IMR-90 (cell line): ENCODE measurements around the gene ROCK2. TPM values are rescaled to one million over a fixed set of nuclear protein-coding genes. Genes with fewer than 3 reads are reported as not detected.
A peak's percentile ranks its signal among the peaks of the same experiment; 100 is the strongest.

ENCODE experiments used
- ATAC-seq: fragments of 200-7000 bp; cut with Tn5 transposase; 2 replicates; pipeline ENCODE4 v1.9.1; 2020; ENCODE audit warnings: low read depth, mild to moderate bottlenecking, moderate library complexity
- BruUV-seq: library from RNA; stranded (reverse); fragments of 400-500 nt; replicated peaks from 2 replicates; lab custom pipeline; 2021; lab: Mats Ljungman, UMichigan
- CTCF ChIA-PET: fragments of 300-600 bp; formaldehyde crosslinking; extraction: SDS; loops from one replicate; lab custom pipeline; 2021; ENCODE audit warnings: antibody characterized with exemption; lab: Yijun Ruan, JAX
- POLR2A ChIA-PET: fragments of 300-600 bp; sonication (Branson Sonifier 250); formaldehyde crosslinking; loops from one replicate; lab custom pipeline; 2022; ENCODE audit warnings: antibody characterized with exemption; ENCODE audit not compliant: unreplicated experiment; lab: Charles Lee
- DNase-seq: peaks from one replicate; pipeline ENCODE4 v3.0.0; 2013
- H2AFZ ChIP-seq: replicated peaks from 2 replicates; pipeline ENCODE3; 2013; ENCODE audit warnings: low read length, mild to moderate bottlenecking; ENCODE audit not compliant: poor library complexity
- H2AK5ac ChIP-seq: 2 replicates; pipeline ENCODE4 v1.6.1; 2013; ENCODE audit warnings: low read depth, low read length, inconsistent platforms
- H2AK9ac ChIP-seq: replicated peaks from 2 replicates; pipeline ENCODE3; 2013; ENCODE audit warnings: mild to moderate bottlenecking, low read depth, low read length, moderate library complexity; ENCODE audit not compliant: poor library complexity
- H2BK120ac ChIP-seq: 2 replicates; pipeline ENCODE4 v1.6.1; 2013; ENCODE audit warnings: low read depth, low read length, inconsistent platforms
- H2BK15ac ChIP-seq: 3 replicates; pipeline ENCODE4 v1.6.1; 2013; ENCODE audit warnings: low read depth, low read length, inconsistent platforms
- H2BK20ac ChIP-seq: 2 replicates; pipeline ENCODE4 v1.6.1; 2013; ENCODE audit warnings: low read depth, mild to moderate bottlenecking, inconsistent platforms, low read length, moderate library complexity
- H2BK5ac ChIP-seq: 2 replicates; pipeline ENCODE4 v1.6.1; 2013; ENCODE audit warnings: mild to moderate bottlenecking, low read depth, low read length, inconsistent platforms; ENCODE audit not compliant: poor library complexity, severe bottlenecking
- H3K14ac ChIP-seq: replicated peaks from 2 replicates; pipeline ENCODE4 v1.6.1; 2013; ENCODE audit warnings: low read depth, low read length, inconsistent platforms
- H3K18ac ChIP-seq: 2 replicates; pipeline ENCODE4 v1.6.1; 2013; ENCODE audit warnings: low read depth, low read length, control low read depth
- H3K23ac ChIP-seq: 2 replicates; pipeline ENCODE4 v1.6.1; 2013; ENCODE audit warnings: low read depth, low read length, inconsistent platforms
- H3K27ac ChIP-seq: 2 replicates; pipeline ENCODE4 v1.5.1; 2013; ENCODE audit warnings: mild to moderate bottlenecking, control low read depth, low read length; ENCODE audit not compliant: insufficient read depth
- H3K27me3 ChIP-seq: 2 replicates; pipeline ENCODE4 v1.6.1; 2013; ENCODE audit warnings: low read length; ENCODE audit not compliant: control insufficient read depth, insufficient read depth
- H3K36me3 ChIP-seq: 2 replicates; pipeline ENCODE4 v1.6.1; 2013; ENCODE audit warnings: low read length, mixed read lengths; ENCODE audit not compliant: control insufficient read depth, insufficient read depth
- H3K4ac ChIP-seq: 2 replicates; pipeline ENCODE4 v1.6.1; 2013; ENCODE audit warnings: low read depth, low read length, inconsistent platforms
- H3K4me1 ChIP-seq: 2 replicates; pipeline ENCODE4 v1.6.1; 2013; ENCODE audit warnings: low read length, mixed read lengths; ENCODE audit not compliant: control insufficient read depth, insufficient read depth
- H3K4me2 ChIP-seq: 2 replicates; pipeline ENCODE4 v1.6.1; 2013; ENCODE audit warnings: low read depth, mild to moderate bottlenecking, control low read depth, low read length, moderate library complexity
- H3K4me3 ChIP-seq: 2 replicates; pipeline ENCODE4 v1.5.1; 2013; ENCODE audit warnings: low read depth, mild to moderate bottlenecking, control low read depth, low read length, moderate library complexity; ENCODE audit not compliant: insufficient read depth
- H3K56ac ChIP-seq: 2 replicates; pipeline ENCODE4 v1.6.1; 2013; ENCODE audit warnings: low read length, inconsistent platforms; ENCODE audit not compliant: insufficient read depth; ENCODE audit errors: extremely low read depth
- H3K79me1 ChIP-seq, 2 experiments: 2 replicates each; pipeline ENCODE4 v1.6.1; 2013; ENCODE audit warnings: low read length in 2 of 2, inconsistent platforms in 1 of 2, low read depth in 1 of 2
- H3K9ac ChIP-seq: 2 replicates; pipeline ENCODE4 v1.6.1; 2013; ENCODE audit warnings: low read depth, low read length, control low read depth
- H3K9me1 ChIP-seq: 2 replicates; pipeline ENCODE4 v1.6.1; 2013; ENCODE audit warnings: low read length, inconsistent platforms; ENCODE audit not compliant: insufficient read depth
- H3K9me3 ChIP-seq: 2 replicates; pipeline ENCODE4 v1.6.1; 2013; ENCODE audit warnings: low read length; ENCODE audit not compliant: control insufficient read depth, insufficient read depth
- H4K20me1 ChIP-seq: 2 replicates; pipeline ENCODE4 v1.6.1; 2013; ENCODE audit warnings: low read length, inconsistent platforms; ENCODE audit not compliant: insufficient read depth
- H4K5ac ChIP-seq: 2 replicates; pipeline ENCODE4 v1.6.1; 2013; ENCODE audit warnings: mild to moderate bottlenecking, low read depth, low read length, control low read depth
- H4K8ac ChIP-seq, 2 experiments: 2 replicates each; pipeline ENCODE4 v1.6.1; 2013; ENCODE audit warnings: low read depth in 2 of 2, low read length in 2 of 2, control low read depth in 1 of 2, inconsistent platforms in 1 of 2
- H4K91ac ChIP-seq: 2 replicates; pipeline ENCODE4 v1.6.1; 2013; ENCODE audit warnings: low read depth, low read length, inconsistent platforms; ENCODE audit not compliant: insufficient read depth
- MXI1 ChIP-seq: IDR thresholded peaks from 2 replicates; pipeline ENCODE4 v1.6.1; 2012; ENCODE audit warnings: low read depth, mild to moderate bottlenecking, low read length, moderate library complexity, borderline replicate concordance
- RAD21 ChIP-seq: IDR thresholded peaks from 2 replicates; pipeline ENCODE4 v1.6.1; 2012; ENCODE audit warnings: low read length, improper control_type of control experiment
- SMC3 ChIP-seq: fragments of 150-350 bp; IDR thresholded peaks from 2 replicates; pipeline ENCODE4 v1.6.1; 2016; ENCODE audit warnings: low read depth, mild to moderate bottlenecking, antibody characterized with exemption, low read length, moderate library complexity
- WGBS, 2 experiments: methylation state at CpG; one replicate each; pipeline versions ENCODE4 v1.1.5 to v1.1.7; 2013; ENCODE audit warnings: missing lambda C conversion rate in 2 of 2; ENCODE audit not compliant: insufficient read length in 1 of 2; ENCODE audit errors: extremely low coverage in 2 of 2; 5-methylcytosine and 5-hydroxymethylcytosine counted together
- dilution Hi-C: fragments of 300-500 bp; cut with HindIII; formaldehyde crosslinking; loops from one replicate; pipeline ENCODE4 v1.14.3; 2018; ENCODE audit warnings: low sequenced_read_pairs; ENCODE audit not compliant: unreplicated experiment
- in situ Hi-C: fragments of 300-500 bp; cut with MboI; formaldehyde crosslinking; loops from 3 replicates; pipeline ENCODE4 v1.14.3; 2019; ENCODE audit warnings: low sequenced_read_pairs, inconsistent platforms, mixed read lengths
- intact Hi-C: fragments of 100-400 bp; cut with micrococcal nuclease; formaldehyde crosslinking; loops from 2 replicates; pipeline ENCODE4 v1.10.0; 2022
- polyA plus RNA-seq, 3 experiments: library from polyadenylated mRNA; depleted of rRNA; stranded (reverse); fragments of >200 nt; gene quantifications; 2 replicates each; pipeline ENCODE4 v1.2.3, GENCODE V29; 2012; ENCODE audit warnings: low replicate concordance in 1 of 3
- total RNA-seq: library from RNA; depleted of rRNA; stranded (reverse); fragments of >200 nt; gene quantifications from 2 replicates; pipeline ENCODE4 v1.2.3, GENCODE V29; 2012
- TF ChIP-seq, protein P1 (sequence below): fragments of 150-350 bp; IDR thresholded peaks from 2 replicates; pipeline ENCODE4 v1.6.1; 2017; ENCODE audit warnings: mild to moderate bottlenecking, antibody characterized with exemption, low read length, low read depth
- TF ChIP-seq, protein P2 (sequence below): conservative IDR thresholded peaks from 2 replicates; pipeline ENCODE4 v1.5.1; 2012; ENCODE audit warnings: mild to moderate bottlenecking, low read depth, low read length, improper control_type of control experiment

Gene ROCK2
- total and polyA plus RNA-seq, 2 of the 4 experiments (the other 2 are of a cell fraction), result 9.0 to 28.3 TPM

DNA sequence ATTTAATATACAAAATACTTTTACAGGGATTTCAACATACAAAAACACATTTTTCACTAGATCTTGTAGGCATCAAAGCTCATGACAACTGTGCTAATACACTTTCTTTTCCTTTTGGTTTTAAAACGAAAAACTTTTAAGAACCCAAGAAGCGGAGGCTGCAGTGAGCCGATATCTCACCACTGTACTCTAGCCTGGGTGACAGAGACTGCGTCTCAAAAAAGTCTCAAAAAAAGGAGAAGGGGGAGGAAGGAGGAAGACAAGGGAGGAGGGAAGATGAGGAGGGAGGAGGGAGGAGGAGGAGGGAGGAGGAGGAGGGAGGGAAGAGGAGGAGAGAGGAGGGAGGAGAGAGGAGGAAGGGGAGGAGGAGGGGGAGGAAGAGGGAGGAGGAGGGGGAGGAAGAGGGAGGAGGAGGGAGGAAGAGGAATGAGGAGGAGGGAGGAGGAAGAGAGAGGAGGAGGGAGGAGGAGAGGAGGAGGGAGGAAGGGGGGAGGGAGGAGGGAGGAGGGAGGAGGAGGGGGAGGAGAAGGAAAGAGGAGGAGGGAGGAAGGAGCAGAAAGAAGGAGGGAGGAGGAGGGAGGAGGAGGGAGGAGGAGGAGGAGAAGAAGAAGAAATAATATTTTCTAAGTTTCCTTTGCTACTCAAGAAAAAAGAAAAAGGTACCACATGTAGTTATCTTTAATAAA is 13.8 kb downstream of the ROCK2 start:
- Histone ChIP-seq H2BK15ac (no peak overlapping the region), H3K27ac (peak overlapping the region; percentile 33; the same call in 1 of the 2 replicates), H4K91ac (no peak overlapping the region), H3K56ac (no peak overlapping the region), H3K27me3 (no peaks in the 10 kb centered on the region), H2AFZ (no peak overlapping the region), H3K9ac (no peak overlapping the region), H2AK5ac (peak overlapping the region; percentile 7; the same call in 1 of the 2 replicates), H3K4me3 (no peak overlapping the region), H3K23ac (no peak overlapping the region), H3K4me1 (peaks cover 5% of the 10 kb centered on the region), H3K36me3 (no peaks in the 10 kb centered on the region), H3K79me1 (peaks cover 4 to 41% of the 10 kb centered on the region in 2 experiments), H4K5ac (no peak overlapping the region; the same call in 1 of the 2 replicates), H2BK120ac (peak overlapping the region; percentile 27; the same call in 1 of the 2 replicates), H3K18ac (no peak overlapping the region), H3K9me1 (peaks cover 2% of the 10 kb centered on the region; the same call in 1 of the 2 replicates), H2BK5ac (no peak overlapping the region), H4K20me1 (peaks cover 82% of the 10 kb centered on the region), H2BK20ac (no peak overlapping the region), H3K4ac (no peak overlapping the region), H3K14ac (no peak overlapping the region), H3K4me2 (no peak overlapping the region; the same call in 1 of the 2 replicates), H4K8ac (no peak overlapping the region), H2AK9ac (no peak overlapping the region), H3K9me3 (no peaks in the 10 kb centered on the region)
- intact Hi-C loops (no loop called here), in situ Hi-C loops (no loop called here), dilution Hi-C loops (no loop called here)
- no peak for ATAC-seq
- ChIA-PET POLR2A (interaction anchor here (0.6 kb wide), 1 partner anchor 67 kb away, joined by 5 read pairs; no protein-coding TSS in a partner anchor), CTCF (no interaction called here)
- no CpG with 5 or more reads among the region's 4 CpGs for WGBS, 2 experiments
- DNase-seq, result no peak
- BruUV-seq, result no TSS peak
- TF ChIP-seq, protein P1, sequence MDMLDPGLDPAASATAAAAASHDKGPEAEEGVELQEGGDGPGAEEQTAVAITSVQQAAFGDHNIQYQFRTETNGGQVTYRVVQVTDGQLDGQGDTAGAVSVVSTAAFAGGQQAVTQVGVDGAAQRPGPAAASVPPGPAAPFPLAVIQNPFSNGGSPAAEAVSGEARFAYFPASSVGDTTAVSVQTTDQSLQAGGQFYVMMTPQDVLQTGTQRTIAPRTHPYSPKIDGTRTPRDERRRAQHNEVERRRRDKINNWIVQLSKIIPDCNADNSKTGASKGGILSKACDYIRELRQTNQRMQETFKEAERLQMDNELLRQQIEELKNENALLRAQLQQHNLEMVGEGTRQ, result no peak
- TF ChIP-seq MXI1 (no peak), SMC3 (no peak), RAD21 (no peak)
- TF ChIP-seq, protein P2, sequence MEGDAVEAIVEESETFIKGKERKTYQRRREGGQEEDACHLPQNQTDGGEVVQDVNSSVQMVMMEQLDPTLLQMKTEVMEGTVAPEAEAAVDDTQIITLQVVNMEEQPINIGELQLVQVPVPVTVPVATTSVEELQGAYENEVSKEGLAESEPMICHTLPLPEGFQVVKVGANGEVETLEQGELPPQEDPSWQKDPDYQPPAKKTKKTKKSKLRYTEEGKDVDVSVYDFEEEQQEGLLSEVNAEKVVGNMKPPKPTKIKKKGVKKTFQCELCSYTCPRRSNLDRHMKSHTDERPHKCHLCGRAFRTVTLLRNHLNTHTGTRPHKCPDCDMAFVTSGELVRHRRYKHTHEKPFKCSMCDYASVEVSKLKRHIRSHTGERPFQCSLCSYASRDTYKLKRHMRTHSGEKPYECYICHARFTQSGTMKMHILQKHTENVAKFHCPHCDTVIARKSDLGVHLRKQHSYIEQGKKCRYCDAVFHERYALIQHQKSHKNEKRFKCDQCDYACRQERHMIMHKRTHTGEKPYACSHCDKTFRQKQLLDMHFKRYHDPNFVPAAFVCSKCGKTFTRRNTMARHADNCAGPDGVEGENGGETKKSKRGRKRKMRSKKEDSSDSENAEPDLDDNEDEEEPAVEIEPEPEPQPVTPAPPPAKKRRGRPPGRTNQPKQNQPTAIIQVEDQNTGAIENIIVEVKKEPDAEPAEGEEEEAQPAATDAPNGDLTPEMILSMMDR, result no peak
